Measurements from ENCODE around the gene DAPK2.

The DAPK2 gene

GRCh38 chr15:63891768-63892133 lies 154.5 kb downstream of the DAPK2 start:
- H3K4me3 ChIP-seq (ENCODE audit: low read depth, low read length): no peak overlapping the region
- no peak for TF ChIP-seq CTCF (conservative IDR thresholded peaks at IDR 0.05; ENCODE audit: low read depth, low read length)
- DNase-seq (ENCODE audit: low read depth): no peak

- H3K4me3 ChIP-seq (ENCODE audit: low read depth, low read length): no peak overlapping the region
- peak; percentile 83 for DNase-seq (ENCODE audit: low read depth)
- peak; percentile 93 for TF ChIP-seq CTCF (conservative IDR thresholded peaks at IDR 0.05; ENCODE audit: low read depth, low read length)
Measured at GRCh38 chr15:63891079-63891767, 155.1 kb downstream of the DAPK2 start.

- no peak for TF ChIP-seq CTCF (conservative IDR thresholded peaks at IDR 0.05; ENCODE audit: low read depth, low read length)
- DNase-seq (ENCODE audit: low read depth): no peak
Measured at GRCh38 chr15:63890617-63891016, 155.7 kb downstream of the DAPK2 start.

GRCh38 chr15:63889831-63890230 lies 156.5 kb downstream of the DAPK2 start:
- DNase-seq (ENCODE audit: low read depth): no peak
- no peak overlapping the region for H3K4me3 ChIP-seq (ENCODE audit: low read depth, low read length)
- no peak for TF ChIP-seq CTCF (conservative IDR thresholded peaks at IDR 0.05; ENCODE audit: low read depth, low read length)

More at GRCh38 chr15:63890617-63891016, 155.7 kb downstream of the DAPK2 start:
- H3K4me3 ChIP-seq (ENCODE audit: low read depth, low read length): no peak overlapping the region

GRCh38 chr15:63888823-63889222 lies 157.5 kb downstream of the DAPK2 start:
- TF ChIP-seq CTCF (conservative IDR thresholded peaks at IDR 0.05; ENCODE audit: low read depth, low read length): no peak
- no peak overlapping the region for H3K4me3 ChIP-seq (ENCODE audit: low read depth, low read length)
- DNase-seq (ENCODE audit: low read depth): no peak

- no peak overlapping the region for H3K4me3 ChIP-seq (ENCODE audit: low read depth, low read length)
- no peak for DNase-seq (ENCODE audit: low read depth)
- TF ChIP-seq CTCF (conservative IDR thresholded peaks at IDR 0.05; ENCODE audit: low read depth, low read length): no peak
Measured at GRCh38 chr15:63888146-63888545, 158.1 kb downstream of the DAPK2 start.

GRCh38 chr15:63887630-63888029 lies 158.7 kb downstream of the DAPK2 start:
- H3K4me3 ChIP-seq (ENCODE audit: low read depth, low read length): no peak overlapping the region
- no peak for DNase-seq (ENCODE audit: low read depth)
- TF ChIP-seq CTCF (conservative IDR thresholded peaks at IDR 0.05; ENCODE audit: low read depth, low read length): no peak
